OCI-LY7 (cell line): ENCODE measurements around the gene LRRC7.

Experiments used
- EZH2phosphoT487 ChIP-seq: fragments of 200-600 bp; sonication (generic); IDR thresholded peaks from 2 replicates; pipeline ENCODE4 v1.6.1; 2018; ENCODE audit warnings: low read depth, borderline replicate concordance, mild to moderate bottlenecking, mixed run types, antibody characterized with exemption, low read length, moderate library complexity, mixed read lengths
- TF ChIP-seq, protein P1 (sequence below): fragments of 200-600 bp; sonication (generic); conservative IDR thresholded peaks from 2 replicates; pipeline ENCODE4 v1.5.1; 2014; ENCODE audit warnings: mild to moderate bottlenecking, antibody characterized with exemption, low read length, moderate library complexity, mixed read lengths

DNA sequence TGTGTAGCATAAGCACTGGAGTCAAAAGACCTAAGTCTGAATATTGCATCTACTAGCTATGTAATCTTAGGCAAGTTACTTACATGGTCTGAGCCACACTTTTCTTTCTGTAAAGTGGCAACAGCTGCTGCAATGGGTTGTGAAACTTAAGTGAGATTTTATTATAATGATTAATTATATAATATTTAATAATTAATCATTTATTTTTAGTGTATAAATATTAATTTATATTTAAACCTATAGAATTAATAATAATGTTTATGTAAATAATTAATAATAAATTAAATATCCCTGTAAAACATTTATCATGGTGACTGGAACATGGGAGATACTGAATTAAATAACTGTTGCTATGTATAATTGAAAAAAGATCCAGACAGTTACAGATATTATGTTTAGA is 457.3 kb downstream of the LRRC7 start:
- TF ChIP-seq, protein P1, sequence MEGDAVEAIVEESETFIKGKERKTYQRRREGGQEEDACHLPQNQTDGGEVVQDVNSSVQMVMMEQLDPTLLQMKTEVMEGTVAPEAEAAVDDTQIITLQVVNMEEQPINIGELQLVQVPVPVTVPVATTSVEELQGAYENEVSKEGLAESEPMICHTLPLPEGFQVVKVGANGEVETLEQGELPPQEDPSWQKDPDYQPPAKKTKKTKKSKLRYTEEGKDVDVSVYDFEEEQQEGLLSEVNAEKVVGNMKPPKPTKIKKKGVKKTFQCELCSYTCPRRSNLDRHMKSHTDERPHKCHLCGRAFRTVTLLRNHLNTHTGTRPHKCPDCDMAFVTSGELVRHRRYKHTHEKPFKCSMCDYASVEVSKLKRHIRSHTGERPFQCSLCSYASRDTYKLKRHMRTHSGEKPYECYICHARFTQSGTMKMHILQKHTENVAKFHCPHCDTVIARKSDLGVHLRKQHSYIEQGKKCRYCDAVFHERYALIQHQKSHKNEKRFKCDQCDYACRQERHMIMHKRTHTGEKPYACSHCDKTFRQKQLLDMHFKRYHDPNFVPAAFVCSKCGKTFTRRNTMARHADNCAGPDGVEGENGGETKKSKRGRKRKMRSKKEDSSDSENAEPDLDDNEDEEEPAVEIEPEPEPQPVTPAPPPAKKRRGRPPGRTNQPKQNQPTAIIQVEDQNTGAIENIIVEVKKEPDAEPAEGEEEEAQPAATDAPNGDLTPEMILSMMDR: no peak
- TF ChIP-seq EZH2phosphoT487: no peak
